ENCODE results near the gene PAX2. TPM values are rescaled to one million over a fixed set of nuclear protein-coding genes. Genes with fewer than 3 reads are reported as not detected.

Gene PAX2
- total RNA-seq, 1 experiment from 2014 or later: 0.09 TPM

GRCh38 chr10:100858261-100858660, 112.9 kb downstream of the PAX2 start:
- Mint-ChIP-seq H3K9me3 (peaks cover 14% of the 10 kb centered on the region), H3K27ac (no peak overlapping the region), H3K36me3 (no peaks in the 10 kb centered on the region), H3K4me1 (no peaks in the 10 kb centered on the region), H3K4me3 (no peak overlapping the region), H3K27me3 (ENCODE audit: low read depth) (peaks cover 66% of the 10 kb centered on the region)
- DNase-seq (ENCODE audit: low spot score) (no peak), ATAC-seq (no peak)
- TF ChIP-seq MLX (CRISPR knock-in tag; IDR thresholded peaks at IDR 0.05) (no peak), CTCF (IDR thresholded peaks at IDR 0.05) (no peak)
- ChIA-PET POLR2A (no interaction called here), CTCF (interaction anchor here (2.6 kb wide), 1 partner anchor 20 kb away, joined by 10 read pairs; no protein-coding TSS in a partner anchor)

GRCh38 chr10:100858747-100859483, 113.5 kb downstream of the PAX2 start:
- ATAC-seq (no peak), DNase-seq (ENCODE audit: low spot score) (no peak)
- H3K27ac Mint-ChIP-seq: no peak overlapping the region
- peaks cover 67% of the 10 kb centered on the region for H3K27me3 Mint-ChIP-seq (ENCODE audit: low read depth)
- no peaks in the 10 kb centered on the region for H3K4me1 Mint-ChIP-seq
- ChIA-PET POLR2A (no interaction called here), CTCF (interaction anchor here (0.6 to 2.6 kb wide), 5 partner anchors 13 to 289 kb away, joined by 3 to 11 read pairs (median 6); no protein-coding TSS in a partner anchor)
- no peaks in the 10 kb centered on the region for H3K36me3 Mint-ChIP-seq
- H3K4me3 Mint-ChIP-seq: no peak overlapping the region
- peaks cover 14% of the 10 kb centered on the region for H3K9me3 Mint-ChIP-seq
- no peak for TF ChIP-seq IRF1 (CRISPR knock-in tag; IDR thresholded peaks at IDR 0.05)
- no peak for TF ChIP-seq MAX (CRISPR knock-in tag; IDR thresholded peaks at IDR 0.05)
- TF ChIP-seq STAT6 (CRISPR knock-in tag; conservative IDR thresholded peaks at IDR 0.05; ENCODE audit: low read depth): no peak
- no peak for TF ChIP-seq ZNF219 (CRISPR knock-in tag; IDR thresholded peaks at IDR 0.05; ENCODE audit: borderline replicate concordance)
- no peak for TF ChIP-seq SMAD4 (CRISPR knock-in tag; IDR thresholded peaks at IDR 0.05)
- TF ChIP-seq ZSCAN18 (CRISPR knock-in tag; IDR thresholded peaks at IDR 0.05): no peak
- no peak for TF ChIP-seq ZNF317 (CRISPR knock-in tag; IDR thresholded peaks at IDR 0.05; ENCODE audit: borderline replicate concordance, low read depth)
- no peak for TF ChIP-seq FOXP4 (CRISPR knock-in tag; IDR thresholded peaks at IDR 0.05)
- TF ChIP-seq AFF4 (CRISPR knock-in tag; IDR thresholded peaks at IDR 0.05; ENCODE audit: borderline replicate concordance): no peak
- TF ChIP-seq NR3C1 (CRISPR knock-in tag; conservative IDR thresholded peaks at IDR 0.05; ENCODE audit: low read depth): no peak
- no peak for TF ChIP-seq HMGXB4 (CRISPR knock-in tag; IDR thresholded peaks at IDR 0.05)
- TF ChIP-seq MXD4 (CRISPR knock-in tag; IDR thresholded peaks at IDR 0.05; ENCODE audit: borderline replicate concordance): no peak
- no peak for TF ChIP-seq OVOL2 (CRISPR knock-in tag; IDR thresholded peaks at IDR 0.05; ENCODE audit: borderline replicate concordance)
- no peak for TF ChIP-seq SP1 (CRISPR knock-in tag; conservative IDR thresholded peaks at IDR 0.05)
- no peak for TF ChIP-seq JUN (CRISPR knock-in tag; IDR thresholded peaks at IDR 0.05)

Data from WTC11 (cell line).